H1 (cell line): Measurements from ENCODE around the gene RTN4. TPM values are rescaled to one million over a fixed set of nuclear protein-coding genes. Genes with fewer than 3 reads are reported as not detected.
A peak's percentile ranks its signal among the peaks of the same experiment; 100 is the strongest.

ENCODE experiments used
- CTCF ChIA-PET: fragments of 300-600 bp; sonication (Branson Sonifier 250); formaldehyde crosslinking; loops from one replicate; lab custom pipeline; 2021; ENCODE audit not compliant: partially characterized antibody; lab: Charles Lee
- POLR2A ChIA-PET: fragments of 300-600 bp; sonication (Branson Sonifier 250); formaldehyde crosslinking; loops from one replicate; lab custom pipeline; 2021; ENCODE audit warnings: inconsistent platforms; ENCODE audit not compliant: partially characterized antibody; lab: Charles Lee
- DNase-seq, 2 experiments: peaks; one replicate each; pipeline versions ENCODE4 v3.0.0 to v3.0.0-alpha.2; 2010 to 2022; ENCODE audit warnings: low spot score in 2 of 2, low read depth in 1 of 2, mixed read lengths in 1 of 2
- FAIRE-seq: peaks from 2 replicates; lab custom pipeline; 2011; peaks lifted over from hg19 to GRCh38; lab: Jason Lieb, UNC
- H2AFZ ChIP-seq: 2 replicates; pipeline ENCODE4 v1.8.1; 2012; ENCODE audit warnings: low read length, inconsistent platforms
- H2AK5ac ChIP-seq: 2 replicates; pipeline ENCODE4 v1.6.1; 2013; ENCODE audit warnings: low read depth, low read length
- H2BK120ac ChIP-seq: replicated peaks from 2 replicates; pipeline ENCODE3; 2013; ENCODE audit warnings: low read depth, low read length, inconsistent platforms
- H2BK12ac ChIP-seq: 2 replicates; pipeline ENCODE4 v1.6.1; 2013; ENCODE audit warnings: low read depth, low read length
- H2BK15ac ChIP-seq: 2 replicates; pipeline ENCODE4 v1.6.1; 2013; ENCODE audit warnings: low read length
- H2BK20ac ChIP-seq: 2 replicates; pipeline ENCODE4 v1.6.1; 2013; ENCODE audit warnings: low read length
- H2BK5ac ChIP-seq: 2 replicates; pipeline ENCODE4 v1.6.1; 2013; ENCODE audit warnings: low read depth, low read length
- H3K14ac ChIP-seq: 2 replicates; pipeline ENCODE4 v1.6.1; 2013; ENCODE audit warnings: inconsistent platforms; ENCODE audit not compliant: insufficient read length
- H3K18ac ChIP-seq: 2 replicates; pipeline ENCODE4 v1.6.1; 2013; ENCODE audit warnings: low read length; ENCODE audit errors: extremely low read depth
- H3K23ac ChIP-seq: 2 replicates; pipeline ENCODE4 v1.6.1; 2013; ENCODE audit warnings: inconsistent platforms; ENCODE audit not compliant: insufficient read length
- H3K23me2 ChIP-seq: 2 replicates; pipeline ENCODE4 v1.6.1; 2013; ENCODE audit warnings: low read depth, low read length
- H3K27ac ChIP-seq: 2 replicates; pipeline ENCODE4 v1.6.1; 2011; ENCODE audit warnings: low read depth, low read length, inconsistent platforms
- H3K27me3 ChIP-seq, 4 experiments: replicated peaks in 1 of 4; 1 replicate in 1 of 4; 2 replicates in 3 of 4; pipeline versions ENCODE4 v1.6.1 to v1.8.1; 2011 to 2013; ENCODE audit warnings: low read length in 3 of 4, mild to moderate bottlenecking in 3 of 4, inconsistent platforms in 2 of 4, mixed read lengths in 2 of 4, moderate library complexity in 1 of 4; ENCODE audit not compliant: control insufficient read depth in 3 of 4, insufficient read depth in 3 of 4; ENCODE audit errors: extremely low read depth in 1 of 4
- H3K36me3 ChIP-seq, 4 experiments: 2 replicates each; pipeline versions ENCODE4 v1.6.1 to v1.8.1; 2011 to 2013; ENCODE audit warnings: mild to moderate bottlenecking in 4 of 4, low read length in 3 of 4, moderate library complexity in 2 of 4, control low read depth in 1 of 4, inconsistent platforms in 1 of 4; ENCODE audit not compliant: insufficient read depth in 4 of 4, control insufficient read depth in 2 of 4
- H3K4ac ChIP-seq: replicated peaks from 2 replicates; pipeline ENCODE3; 2013; ENCODE audit warnings: low read length, low read depth, mixed read lengths, inconsistent platforms; ENCODE audit not compliant: insufficient read length
- H3K4me1 ChIP-seq, 4 experiments: replicated peaks in 1 of 4; 1 replicate in 1 of 4; 2 replicates in 3 of 4; pipeline versions ENCODE4 v1.6.1 to v1.8.1; 2011 to 2013; ENCODE audit warnings: low read length in 3 of 4, inconsistent platforms in 2 of 4, mixed read lengths in 1 of 4; ENCODE audit not compliant: insufficient read depth in 4 of 4, control insufficient read depth in 3 of 4
- H3K4me2 ChIP-seq, 2 experiments: 2 replicates each; pipeline versions ENCODE4 v1.6.1 to v1.8.1; 2011 to 2013; ENCODE audit warnings: low read depth in 2 of 2, low read length in 2 of 2, control low read depth in 1 of 2, inconsistent platforms in 1 of 2, mild to moderate bottlenecking in 1 of 2; ENCODE audit not compliant: insufficient read depth in 1 of 2
- H3K4me3 ChIP-seq, 4 experiments: fragments of 200-600, 300-600 bp in 1 of 4; sonication (generic), shearing (Covaris generic), sonication (Bioruptor Twin) in 1 of 4; 2 replicates each; pipeline versions ENCODE4 v1.5.1 to v1.8.1; 2011 to 2016; ENCODE audit warnings: low read length in 4 of 4, low read depth in 3 of 4, control low read depth in 2 of 4, inconsistent platforms in 2 of 4, mild to moderate bottlenecking in 2 of 4, mixed read lengths in 1 of 4, moderate library complexity in 1 of 4; ENCODE audit not compliant: insufficient read depth in 2 of 4; ENCODE audit errors: extremely low read depth in 1 of 4
- H3K56ac ChIP-seq: replicated peaks from 2 replicates; pipeline ENCODE3; 2013; ENCODE audit warnings: low read depth, mild to moderate bottlenecking, mixed read lengths, low read length, inconsistent platforms; ENCODE audit not compliant: insufficient read length
- H3K79me1 ChIP-seq: 2 replicates; pipeline ENCODE4 v1.6.1; 2013; ENCODE audit warnings: low read depth, low read length, control low read depth
- H3K79me2 ChIP-seq, 2 experiments: 2 replicates each; pipeline versions ENCODE4 v1.6.1 to v1.8.1; 2012 to 2013; ENCODE audit warnings: low read length in 2 of 2, mild to moderate bottlenecking in 2 of 2, inconsistent platforms in 1 of 2; ENCODE audit not compliant: insufficient read depth in 2 of 2, control insufficient read depth in 1 of 2
- H3K9ac ChIP-seq, 4 experiments: replicated peaks in 1 of 4; 1 replicate in 1 of 4; 2 replicates in 3 of 4; pipeline versions ENCODE4 v1.6.1 to v1.8.1; 2011 to 2013; ENCODE audit warnings: low read depth in 3 of 4, low read length in 3 of 4, control low read depth in 2 of 4, mild to moderate bottlenecking in 2 of 4, moderate library complexity in 2 of 4, inconsistent platforms in 1 of 4; ENCODE audit errors: extremely low read depth in 1 of 4
- H3K9me3 ChIP-seq, 2 experiments: 2 replicates each; pipeline versions ENCODE4 v1.6.1 to v1.8.1; 2012 to 2013; ENCODE audit warnings: mild to moderate bottlenecking in 2 of 2, moderate library complexity in 2 of 2, control low read depth in 1 of 2, inconsistent platforms in 1 of 2, low read depth in 1 of 2, low read length in 1 of 2, mixed read lengths in 1 of 2; ENCODE audit not compliant: insufficient read depth in 2 of 2
- H4K20me1 ChIP-seq, 2 experiments: replicated peaks in 1 of 2; 2 replicates each; pipeline versions ENCODE3 to v1.8.1; 2011 to 2013; ENCODE audit warnings: inconsistent platforms in 2 of 2, low read length in 2 of 2, mild to moderate bottlenecking in 1 of 2; ENCODE audit not compliant: insufficient read depth in 2 of 2, control insufficient read depth in 1 of 2
- H4K5ac ChIP-seq: 2 replicates; pipeline ENCODE4 v1.6.1; 2013; ENCODE audit warnings: low read length, low read depth, mixed read lengths, inconsistent platforms; ENCODE audit not compliant: insufficient read length
- H4K8ac ChIP-seq: 2 replicates; pipeline ENCODE4 v1.8.0; 2013; ENCODE audit warnings: mild to moderate bottlenecking, moderate library complexity, low read length, inconsistent platforms; ENCODE audit not compliant: insufficient read depth; ENCODE audit errors: extremely low read depth
- H4K91ac ChIP-seq: replicated peaks from 2 replicates; pipeline ENCODE3; 2013; ENCODE audit warnings: low read length, mixed read lengths, inconsistent platforms; ENCODE audit not compliant: insufficient read length
- PHF8 ChIP-seq: fragments of 200-600 bp; sonication (generic); conservative IDR thresholded peaks from 2 replicates; pipeline ENCODE4 v1.7.1; 2012; ENCODE audit warnings: low read depth, mild to moderate bottlenecking, inconsistent platforms, low read length, moderate library complexity
- RNF2 ChIP-seq: fragments of 200-900, 300-1000 bp; sonication (generic); IDR thresholded peaks from 2 replicates; pipeline ENCODE4 v1.7.1; 2016; ENCODE audit warnings: borderline replicate concordance, low read depth, mild to moderate bottlenecking, antibody characterized with exemption, low read length; ENCODE audit not compliant: poor library complexity, severe bottlenecking; ENCODE audit errors: missing control alignments
- SIN3A ChIP-seq, 2 experiments: IDR thresholded peaks in 1 of 2; conservative IDR thresholded peaks in 1 of 2; 2 replicates each; pipeline ENCODE4 v1.6.1; 2011 to 2012; ENCODE audit warnings: low read length in 2 of 2, improper control_type of control experiment in 1 of 2, low read depth in 1 of 2, mild to moderate bottlenecking in 1 of 2
- TAF1 ChIP-seq: IDR thresholded peaks from 2 replicates; pipeline ENCODE4 v1.6.1; 2011; ENCODE audit warnings: mild to moderate bottlenecking, low read depth, low read length
- TBP ChIP-seq: IDR thresholded peaks from 2 replicates; pipeline ENCODE4 v1.6.1; 2011; ENCODE audit warnings: low read depth, low read length, improper control_type of control experiment
- TEAD4 ChIP-seq: IDR thresholded peaks from 2 replicates; pipeline ENCODE4 v1.6.1; 2012; ENCODE audit warnings: low read depth, low read length, inconsistent platforms, mixed read lengths
- WGBS, 2 experiments: shearing (Covaris generic) in 1 of 2; methylation state at CpG; one replicate each; pipeline versions ENCODE4 v1.1.6 to v1.1.7; 2013 to 2015; ENCODE audit warnings: low lambda C conversion rate in 2 of 2, mixed read lengths in 2 of 2, inconsistent platforms in 1 of 2, low coverage in 1 of 2, missing lambda C conversion rate in 1 of 2; ENCODE audit not compliant: insufficient replicate concordance in 2 of 2, insufficient coverage in 1 of 2, insufficient read length in 1 of 2; ENCODE audit errors: extremely low coverage in 1 of 2, missing lambda C conversion rate in 1 of 2; 5-methylcytosine and 5-hydroxymethylcytosine counted together
- long read RNA-seq, 2 experiments: library from RNA in 1 of 2; library from capped mRNA in 1 of 2; stranded (forward); transcript quantifications; one replicate each; pipeline ENCODE4 v2.0.0, GENCODE V29; 2021; ENCODE audit warnings: inconsistent platforms in 1 of 2
- polyA minus RNA-seq, 3 experiments: library from RNA; depleted of rRNA, polyadenylated mRNA; stranded (reverse); fragments of >200 nt; gene quantifications; 1 replicate in 2 of 3; 2 replicates in 1 of 3; pipeline ENCODE4 v1.2.3, GENCODE V29; 2011
- polyA plus RNA-seq, 7 experiments: library from polyadenylated mRNA; depleted of rRNA in 3 of 7; stranded (reverse) in 5 of 7; unstranded in 2 of 7; fragments of >200 nt in 5 of 7; fragments of 200-250 nt in 2 of 7; gene quantifications; 1 replicate in 5 of 7; 2 replicates in 1 of 7; 4 replicates in 1 of 7; pipeline versions ENCODE4 v1.2.1 to v1.2.3, GENCODE V29; 2011 to 2013; ENCODE audit warnings: missing spikeins in 2 of 7, mixed read lengths in 2 of 7
- total RNA-seq: library from RNA; stranded (reverse); fragmentation: NEBNext Ultra II Directional; extraction: Animal tissue kit (Norgen Biotek cat#: 25700); gene quantifications from 2 replicates; pipeline ENCODE4 v1.2.1, GENCODE V29; 2021

Gene RTN4
- total RNA-seq (240 and 242 TPM in 2 replicates), polyA plus RNA-seq (2011; rRNA removed) (113 and 179 TPM in 2 replicates), polyA minus RNA-seq (2011; rRNA and poly(A)+ RNA removed) (157 and 171 TPM in 2 replicates)
- 181 TPM for polyA plus RNA-seq (2011; cell fraction: cytosol; rRNA removed)
- 68.6 TPM for polyA plus RNA-seq (2011; cell fraction: nucleus; rRNA removed)
- polyA plus RNA-seq (2012, experiment 1 of 2), result 159 to 285 TPM (median 199 TPM) in 4 replicates
- 93.2 TPM for polyA plus RNA-seq (2012, experiment 2 of 2)
- polyA plus RNA-seq (2013, experiment 1 of 2), result 447 TPM
- 509 TPM for polyA plus RNA-seq (2013, experiment 2 of 2)
- 108 TPM for polyA minus RNA-seq (2011; cell fraction: cytosol; rRNA and poly(A)+ RNA removed)
- polyA minus RNA-seq (2011; cell fraction: nucleus; rRNA and poly(A)+ RNA removed), result 128 TPM
- long read RNA-seq, experiment 1, full-length matches to known transcripts, result 238 of 383 reads
- long read RNA-seq, experiment 1, partial matches to known transcripts, result 116 of 383 reads
- long read RNA-seq, experiment 1, other reads (novel, unspliced or antisense), result 29 of 383 reads
- long read RNA-seq, experiment 2, partial matches to known transcripts, result 41 of 48 reads
- long read RNA-seq, experiment 2, other reads (novel, unspliced or antisense), result 6 of 48 reads

GRCh38 chr2:55050100-55050994, at the start of gene RTN4:
RTN4 (minus strand) TSS chr2:55050451; CDS start chr2:55050300, 151 bp downstream.
- Histone ChIP-seq H3K27ac (peak within 1 kb of the TSS; percentile 98), H3K36me3 (no peaks in the 10 kb centered on the region; a peak in 1 of 8 replicates), H3K4me3 (peak within 1 kb of the TSS; percentile 82 to 100 (median 94)), H2BK12ac (peak within 1 kb of the TSS; percentile 43; the same call in 1 of the 2 replicates), H3K4me2 (peak within 1 kb of the TSS; percentile 89 to 96), H3K4ac (peak within 1 kb of the TSS; percentile 94), H3K79me1 (no peaks in the 10 kb centered on the region), H3K14ac (peak within 1 kb of the TSS; percentile 16), H2BK120ac (peak within 1 kb of the TSS; percentile 87), H3K79me2 (peaks cover 32 to 41% of the 10 kb centered on the region in 2 experiments), H2AFZ (no peak within 1 kb of the TSS), H2BK20ac (no peak within 1 kb of the TSS; the same call in none of the 2 replicates), H3K4me1 (peaks cover 0 to 10% (median 5%) of the 10 kb centered on the region in 4 experiments; a peak in 3 of 7 replicates), H3K9ac (peak within 1 kb of the TSS; percentile 93 to 97 (median 96)), H2BK15ac (0 out of 2 replicates have a peak within 1 kb of the TSS, but pooled peaks have one; percentile 32), H4K91ac (peak within 1 kb of the TSS; percentile 83), H4K8ac (peak within 1 kb of the TSS; percentile 98), H2AK5ac (no peak within 1 kb of the TSS; the same call in none of the 2 replicates), H3K23me2 (peaks cover 4% of the 10 kb centered on the region), H3K56ac (peak within 1 kb of the TSS; percentile 92), H4K5ac (peak within 1 kb of the TSS; percentile 99), H3K18ac (peak within 1 kb of the TSS; percentile 95), H4K20me1 (peaks cover 16 to 18% of the 10 kb centered on the region in 2 experiments), H2BK5ac (peak within 1 kb of the TSS; percentile 97), H3K23ac (no peak within 1 kb of the TSS), H3K9me3 (no peaks in the 10 kb centered on the region), H3K27me3 (no peaks in the 10 kb centered on the region)
- FAIRE-seq (peak; percentile 80), DNase-seq (peak; percentile 97 to 99)
- ChIA-PET CTCF (interaction anchor here (0.8 to 2.4 kb wide), 10 partner anchors 14 to 128 kb away, joined by 3 to 8 read pairs (median 4); no protein-coding TSS in a partner anchor), POLR2A (interaction anchor here (0.6 to 3.3 kb wide), 32 partner anchors 9 to 1080 kb away, joined by 3 to 21 read pairs (median 4); partner anchors contain the start of genes CLHC1, PSME4 and RPS27A)
- WGBS, 2 experiments, result 1% methylated on average over 26 of the region's 66 CpGs; no CpG with 5 or more reads in 1 of the 2 experiments
- peak; percentile 67 for TF ChIP-seq PHF8
- TF ChIP-seq TAF1, result peak; percentile 97
- TF ChIP-seq TEAD4, result no peak
- peak; percentile 91 for TF ChIP-seq TBP
- TF ChIP-seq SIN3A (conservative IDR thresholded peaks at IDR 0.05 in 1 of 2, IDR thresholded peaks at IDR 0.05 in 1 of 2; ENCODE audit: low read depth in 1 of 2, low read length in 2 of 2), result peak in 1 of 2 experiments; percentile 49; a peak in 1 of 4 replicates
- no peak for TF ChIP-seq RNF2
